Activated CD8-positive, alpha-beta memory T cell treated with anti-CD3 and anti-CD28 coated beads for 1 hour (primary cell): Measurements from ENCODE around the gene DLGAP5.

ENCODE experiments used
- DNase-seq, 2 donors: peaks; one replicate each; pipeline ENCODE4 v3.0.0-alpha.2; 2020; ENCODE audit warnings: low read depth in 1 of 2; ENCODE audit errors: extremely low read depth in 1 of 2

DLGAP5 gene

GRCh38 chr14:55188686-55189295, 2.6 kb downstream of the DLGAP5 start:
- DNase-seq: no peak

- no peak for DNase-seq
Observed at GRCh38 chr14:55180434-55180833, 11.0 kb downstream of the DLGAP5 start.

GRCh38 chr14:55180006-55180405, 11.4 kb downstream of the DLGAP5 start:
- DNase-seq: no peak

- DNase-seq: no peak
Observed at GRCh38 chr14:55170526-55170925, 20.9 kb downstream of the DLGAP5 start.

- DNase-seq: no peak
Observed at GRCh38 chr14:55160989-55161388, 30.4 kb downstream of the DLGAP5 start.

- DNase-seq: no peak
Observed at GRCh38 chr14:55158412-55158811, 33.0 kb downstream of the DLGAP5 start.

GRCh38 chr14:55157080-55157479, 34.3 kb downstream of the DLGAP5 start:
- DNase-seq: no peak

- no peak for DNase-seq
Observed at GRCh38 chr14:55153951-55154350, 37.4 kb downstream of the DLGAP5 start.

- no peak for DNase-seq
Observed at GRCh38 chr14:55152052-55152753, 39.2 kb downstream of the DLGAP5 start.

- no peak for DNase-seq
Observed at GRCh38 chr14:55151601-55152000, 39.8 kb downstream of the DLGAP5 start.

GRCh38 chr14:55146425-55146824, 45.0 kb downstream of the DLGAP5 start:
- no peak for DNase-seq

- no peak for DNase-seq
Observed at GRCh38 chr14:55142466-55142865, 48.9 kb downstream of the DLGAP5 start.

- DNase-seq: no peak
Observed at GRCh38 chr14:55141825-55142224, 49.6 kb downstream of the DLGAP5 start.

- no peak for DNase-seq
Observed at GRCh38 chr14:55139696-55140509, 51.5 kb downstream of the DLGAP5 start.

GRCh38 chr14:55139141-55139540, 52.2 kb downstream of the DLGAP5 start:
- DNase-seq: no peak

- DNase-seq: no peak
Observed at GRCh38 chr14:55138091-55138490, 53.3 kb downstream of the DLGAP5 start.

GRCh38 chr14:55136885-55137786, 54.2 kb downstream of the DLGAP5 start:
- DNase-seq: no peak

GRCh38 chr14:55136241-55136640, 55.1 kb downstream of the DLGAP5 start:
- no peak for DNase-seq

GRCh38 chr14:55133416-55133815, 58.0 kb downstream of the DLGAP5 start:
- DNase-seq: no peak

- no peak for DNase-seq
Observed at GRCh38 chr14:55131370-55132137, 59.8 kb downstream of the DLGAP5 start.
